ENCODE results near the gene SHF.

DNA sequence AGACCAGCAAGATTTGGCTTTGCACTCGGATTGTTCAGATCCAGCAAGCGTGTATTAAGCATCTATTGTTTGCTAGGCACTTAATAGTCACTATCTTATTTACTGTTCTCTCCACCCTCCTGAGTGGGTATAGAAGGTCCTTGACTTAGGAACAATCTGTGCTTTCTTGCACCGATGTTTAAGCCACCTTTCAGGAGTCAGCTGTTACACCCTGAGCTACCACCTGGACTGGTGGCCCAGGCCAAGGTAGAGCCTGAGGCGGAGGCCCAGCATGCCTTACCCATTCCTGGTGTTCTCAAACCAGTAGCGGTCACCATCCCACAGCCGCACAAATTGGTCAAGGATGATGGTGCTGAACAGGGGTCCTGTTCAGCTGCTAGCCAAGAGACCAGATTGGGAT lies 48.0 kb downstream of the SHF start:
- TF ChIP-seq ZNF623 (tag by site-specific recombination; IDR thresholded peaks at IDR 0.05) = no peak
- TF ChIP-seq, protein P1, sequence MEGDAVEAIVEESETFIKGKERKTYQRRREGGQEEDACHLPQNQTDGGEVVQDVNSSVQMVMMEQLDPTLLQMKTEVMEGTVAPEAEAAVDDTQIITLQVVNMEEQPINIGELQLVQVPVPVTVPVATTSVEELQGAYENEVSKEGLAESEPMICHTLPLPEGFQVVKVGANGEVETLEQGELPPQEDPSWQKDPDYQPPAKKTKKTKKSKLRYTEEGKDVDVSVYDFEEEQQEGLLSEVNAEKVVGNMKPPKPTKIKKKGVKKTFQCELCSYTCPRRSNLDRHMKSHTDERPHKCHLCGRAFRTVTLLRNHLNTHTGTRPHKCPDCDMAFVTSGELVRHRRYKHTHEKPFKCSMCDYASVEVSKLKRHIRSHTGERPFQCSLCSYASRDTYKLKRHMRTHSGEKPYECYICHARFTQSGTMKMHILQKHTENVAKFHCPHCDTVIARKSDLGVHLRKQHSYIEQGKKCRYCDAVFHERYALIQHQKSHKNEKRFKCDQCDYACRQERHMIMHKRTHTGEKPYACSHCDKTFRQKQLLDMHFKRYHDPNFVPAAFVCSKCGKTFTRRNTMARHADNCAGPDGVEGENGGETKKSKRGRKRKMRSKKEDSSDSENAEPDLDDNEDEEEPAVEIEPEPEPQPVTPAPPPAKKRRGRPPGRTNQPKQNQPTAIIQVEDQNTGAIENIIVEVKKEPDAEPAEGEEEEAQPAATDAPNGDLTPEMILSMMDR (tag by site-specific recombination; IDR thresholded peaks at IDR 0.05) = no peak
- no peak for TF ChIP-seq ZNF239 (tag by site-specific recombination; IDR thresholded peaks at IDR 0.05)
- TF ChIP-seq ZNF169 (tag by site-specific recombination; IDR thresholded peaks at IDR 0.05) = no peak
- TF ChIP-seq ZNF146 (tag by site-specific recombination; IDR thresholded peaks at IDR 0.05) = no peak
